Adrenal gland (tissue), 12 donors: ENCODE measurements around the gene MILR1. TPM values are rescaled to one million over a fixed set of nuclear protein-coding genes. Genes with fewer than 3 reads are reported as not detected.

ENCODE experiments used
- DNase-seq, 7 donors: peaks; one replicate each; pipeline ENCODE4 v3.0.0-alpha.2; 2019 to 2020
- H3K27ac ChIP-seq, 5 donors: fragments of 200-600 bp; sonication (generic) in 4 of 5; 1 replicate in 3 of 5; 2 replicates in 2 of 5; pipeline versions ENCODE4 v1.5.1 to v1.8.0; 2016 to 2020; ENCODE audit warnings: mild to moderate bottlenecking in 1 of 5
- H3K27me3 ChIP-seq: fragments of 200-600 bp; 2 replicates; pipeline ENCODE4 v1.8.0; 2021
- H3K36me3 ChIP-seq, 2 donors: fragments of 200-600 bp; replicated peaks in 1 of 2; 1 replicate in 1 of 2; 2 replicates in 1 of 2; pipeline versions ENCODE4 v1.5.1 to v1.8.0; 2018 to 2022
- H3K4me1 ChIP-seq, 2 donors: fragments of 200-600 bp; replicated peaks in 1 of 2; 1 replicate in 1 of 2; 2 replicates in 1 of 2; pipeline versions ENCODE4 v1.5.1 to v1.8.0; 2018 to 2021
- H3K4me3 ChIP-seq, 4 donors: fragments of 200-600 bp; sonication (generic) in 3 of 4; one replicate each; pipeline ENCODE4 v1.5.1; 2016 to 2018
- H3K9me3 ChIP-seq, 3 donors: fragments of 200-600 bp; sonication (generic) in 1 of 3; replicated peaks in 1 of 3; 1 replicate in 2 of 3; 2 replicates in 1 of 3; pipeline versions ENCODE4 v1.5.1 to v1.8.0; 2016 to 2021
- POLR2A ChIP-seq, 2 donors: fragments of 450-650 bp; IDR thresholded peaks; one replicate each; pipeline ENCODE4 v1.6.1; 2017; ENCODE audit warnings: antibody characterized with exemption in 2 of 2, mild to moderate bottlenecking in 2 of 2, moderate library complexity in 1 of 2
- WGBS, 4 donors: extraction: QIAGEN DNeasy Blood & Tissue Kit in 2 of 4; methylation state at CpG; one replicate each; pipeline versions ENCODE4 v1.1.5 to v1.1.7; 2013 to 2017; 5-methylcytosine and 5-hydroxymethylcytosine counted together
- intact Hi-C, 2 donors: fragments of 100-400 bp; cut with DNase I; formaldehyde crosslinking; loops; one replicate each; pipeline versions ENCODE4 v1.14.1 to v1.15.0; 2022 to 2023
- polyA plus RNA-seq, 3 donors: library from polyadenylated mRNA; stranded (reverse); fragments of 200-250 nt in 2 of 3; fragments of 350-450 nt in 1 of 3; fragmentation: Illumina TruSeq in 1 of 3; extraction: RNeasy Lipid Tissue Mini Kit (QIAGEN cat#74804) in 1 of 3; gene quantifications; one replicate each; pipeline ENCODE4 v1.2.3, GENCODE V29; 2013 to 2014
- total RNA-seq, 9 donors: library from RNA; depleted of rRNA in 4 of 9; stranded (reverse); fragments of >200 nt in 4 of 9; fragments of 120-200 nt in 1 of 9; fragmentation: NEBNext Ultra II Directional in 1 of 9; extraction: Animal tissue kit (Norgen Biotek cat#: 25700) in 1 of 9; gene quantifications; one replicate each; pipeline versions ENCODE4 v1.1.0 to v1.2.4, GENCODE V29; 2013 to 2023
- TF ChIP-seq, protein P1 (sequence below), 6 experiments: fragments of 450-650 bp in 4 of 6; fragments of 200-600 bp in 2 of 6; sonication (generic) in 1 of 6; IDR thresholded peaks; 1 replicate in 5 of 6; 2 replicates in 1 of 6; pipeline versions ENCODE4 v1.5.1 to v1.8.0; 2016 to 2021; ENCODE audit warnings: antibody characterized with exemption in 6 of 6, mild to moderate bottlenecking in 2 of 6, moderate library complexity in 1 of 6
- donor health status: healthy with polysubstance abuse.
- donor health status: Bipolar disorder and iron deficiency.
- donor health status: DM: yes; HTN: yes; CAD: no.
- donor health status: DM: no; HTN: no; CAD: no.
- donor health status: DM: no; HTN: no; CAD: no.
- donor health status: DM: yes; HTN: yes; CAD: no.

MILR1 gene
- total and polyA plus RNA-seq, 12 donors, result 2.9 to 28.0 (median 17.1) TPM

DNA sequence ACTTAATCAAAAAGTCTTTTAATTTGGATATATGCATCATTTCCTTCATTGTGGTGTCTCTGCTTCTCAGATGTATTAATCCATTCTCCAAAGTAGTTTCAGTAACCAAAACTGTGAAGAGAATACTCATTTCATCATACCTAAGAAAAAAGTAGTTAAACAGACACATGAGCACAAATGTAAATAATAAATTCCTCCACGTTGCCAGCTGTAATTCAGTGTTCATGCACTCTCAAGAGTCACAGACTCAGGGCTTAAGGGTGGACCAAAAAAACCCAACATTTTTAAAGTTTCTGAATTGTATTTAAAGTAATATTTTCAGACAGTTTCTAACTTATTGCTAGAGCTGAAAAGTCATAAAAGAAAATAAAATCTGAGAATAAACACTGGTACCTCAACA lies 28.9 kb downstream of the MILR1 start:
- no peaks in the 10 kb centered on the region for H3K4me1 ChIP-seq
- no peak for TF ChIP-seq POLR2A (IDR thresholded peaks at IDR 0.05)
- TF ChIP-seq, protein P1, sequence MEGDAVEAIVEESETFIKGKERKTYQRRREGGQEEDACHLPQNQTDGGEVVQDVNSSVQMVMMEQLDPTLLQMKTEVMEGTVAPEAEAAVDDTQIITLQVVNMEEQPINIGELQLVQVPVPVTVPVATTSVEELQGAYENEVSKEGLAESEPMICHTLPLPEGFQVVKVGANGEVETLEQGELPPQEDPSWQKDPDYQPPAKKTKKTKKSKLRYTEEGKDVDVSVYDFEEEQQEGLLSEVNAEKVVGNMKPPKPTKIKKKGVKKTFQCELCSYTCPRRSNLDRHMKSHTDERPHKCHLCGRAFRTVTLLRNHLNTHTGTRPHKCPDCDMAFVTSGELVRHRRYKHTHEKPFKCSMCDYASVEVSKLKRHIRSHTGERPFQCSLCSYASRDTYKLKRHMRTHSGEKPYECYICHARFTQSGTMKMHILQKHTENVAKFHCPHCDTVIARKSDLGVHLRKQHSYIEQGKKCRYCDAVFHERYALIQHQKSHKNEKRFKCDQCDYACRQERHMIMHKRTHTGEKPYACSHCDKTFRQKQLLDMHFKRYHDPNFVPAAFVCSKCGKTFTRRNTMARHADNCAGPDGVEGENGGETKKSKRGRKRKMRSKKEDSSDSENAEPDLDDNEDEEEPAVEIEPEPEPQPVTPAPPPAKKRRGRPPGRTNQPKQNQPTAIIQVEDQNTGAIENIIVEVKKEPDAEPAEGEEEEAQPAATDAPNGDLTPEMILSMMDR (IDR thresholded peaks at IDR 0.05), result no peak
- no peaks in the 10 kb centered on the region for H3K27me3 ChIP-seq
- WGBS, 4 donors, result 32 to 53% (median 50%) methylated on average over 1 of the region's 1 CpG
- no peak for DNase-seq
- H3K36me3 ChIP-seq, result peaks cover 0 to 39% of the 10 kb centered on the region in 2 donors
- no peak overlapping the region for H3K27ac ChIP-seq
- intact Hi-C loops, result no loop called here
- no peak overlapping the region for H3K4me3 ChIP-seq
- H3K9me3 ChIP-seq, result no peaks in the 10 kb centered on the region

DNA sequence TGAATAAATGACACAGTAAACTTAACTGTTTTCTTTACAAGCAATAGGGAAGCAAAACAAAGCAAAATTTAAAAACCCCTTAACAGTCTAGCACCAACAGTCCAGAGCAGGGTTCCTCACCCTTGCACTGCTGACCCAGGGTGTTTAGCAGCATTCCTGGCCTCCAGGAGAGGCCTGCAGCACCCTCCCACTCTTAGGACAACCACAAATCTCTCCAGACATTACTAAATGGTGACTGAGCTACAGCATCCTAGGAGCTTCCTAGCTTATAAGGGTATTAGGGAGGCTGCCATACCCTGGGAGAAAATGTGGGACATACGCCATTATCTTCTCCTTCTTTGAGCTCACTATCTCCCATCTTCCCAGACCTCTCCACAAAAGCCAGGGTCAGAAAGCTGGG lies 32.0 kb downstream of the MILR1 start:
- Histone ChIP-seq H3K27ac (no peak overlapping the region), H3K4me3 (no peak overlapping the region), H3K4me1 (no peaks in the 10 kb centered on the region), H3K27me3 (no peaks in the 10 kb centered on the region), H3K36me3 (peaks cover 0 to 49% of the 10 kb centered on the region in 2 donors), H3K9me3 (no peaks in the 10 kb centered on the region)
- no peak for DNase-seq
- WGBS, 4 donors, result 91 to 100% (median 93%) methylated on average over 1 of the region's 1 CpG
- TF ChIP-seq, protein P1 (IDR thresholded peaks at IDR 0.05), result no peak
- no peak for TF ChIP-seq POLR2A (IDR thresholded peaks at IDR 0.05)
- intact Hi-C loops, result loop anchor here (10.0 kb wide), 1 partner anchor 56 kb away; no protein-coding TSS in a partner anchor

DNA sequence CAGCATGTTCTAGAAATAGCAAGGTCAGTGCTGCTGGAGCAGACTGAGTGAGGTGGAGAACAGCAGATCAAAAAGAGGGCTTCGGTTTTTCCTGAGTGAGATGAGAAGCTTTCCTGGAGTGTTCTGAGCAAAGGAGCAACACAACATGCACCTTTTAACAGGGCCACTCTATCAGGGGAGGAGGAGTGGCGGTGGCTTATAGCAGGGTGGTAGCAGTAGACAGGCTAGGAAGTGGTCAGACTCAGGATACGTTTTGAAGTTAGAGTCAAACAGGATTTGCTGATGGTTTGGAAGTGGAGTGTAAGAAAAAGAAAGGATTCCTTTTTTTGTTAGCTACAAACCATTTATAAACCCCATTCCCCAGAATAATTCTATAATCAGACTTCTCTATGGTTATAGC lies 35.5 kb downstream of the MILR1 start:
- 68 to 72% (median 70%) methylated on average over 3 of the region's 3 CpGs for WGBS, 4 donors
- H3K4me1 ChIP-seq, result no peaks in the 10 kb centered on the region
- H3K27ac ChIP-seq, result peak overlapping the region in 1 of 5 donors; percentile 22
- H3K27me3 ChIP-seq, result no peaks in the 10 kb centered on the region
- H3K36me3 ChIP-seq, result peaks cover 0 to 41% of the 10 kb centered on the region in 2 donors
- intact Hi-C loops, result loop anchor here (10.0 kb wide), 1 partner anchor 60 kb away; no protein-coding TSS in a partner anchor
- no peak overlapping the region for H3K4me3 ChIP-seq
- TF ChIP-seq, protein P1 (IDR thresholded peaks at IDR 0.05), result no peak
- no peak for TF ChIP-seq POLR2A (IDR thresholded peaks at IDR 0.05)
- peak in 2 of 7 donors; percentile 34 to 39 for DNase-seq
- no peaks in the 10 kb centered on the region for H3K9me3 ChIP-seq

DNA sequence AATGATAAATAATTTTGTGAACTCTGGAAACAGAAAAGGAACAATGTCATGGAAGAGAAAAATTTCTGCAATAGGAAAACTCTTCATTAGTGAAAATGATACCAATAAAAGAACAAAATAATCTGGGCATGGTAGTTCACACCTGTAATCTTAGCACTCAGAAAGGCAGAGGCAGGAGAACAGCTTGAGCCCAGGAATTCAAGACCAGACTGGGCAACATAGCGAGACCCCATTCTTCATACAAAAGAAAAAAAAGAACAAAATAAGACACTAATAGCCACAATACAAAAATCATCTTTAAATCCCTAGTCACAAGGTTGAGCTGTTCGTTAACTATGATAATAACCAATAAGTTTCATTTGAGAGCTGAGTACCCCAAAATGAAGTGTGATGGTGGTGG lies 39.4 kb downstream of the MILR1 start:
- Histone ChIP-seq H3K9me3 (no peaks in the 10 kb centered on the region), H3K27ac (no peak overlapping the region), H3K36me3 (peaks cover 0 to 24% of the 10 kb centered on the region in 2 donors), H3K4me1 (peaks cover 8% of the 10 kb centered on the region in 2 donors), H3K4me3 (no peak overlapping the region), H3K27me3 (no peaks in the 10 kb centered on the region)
- WGBS, 4 donors, result 97 to 99% (median 98%) methylated on average over 2 of the region's 2 CpGs
- intact Hi-C loops, result loop anchor here (10.0 kb wide), 1 partner anchor 64 kb away; no protein-coding TSS in a partner anchor
- DNase-seq, result no peak
- TF ChIP-seq, protein P1 (IDR thresholded peaks at IDR 0.05), result no peak
- TF ChIP-seq POLR2A (IDR thresholded peaks at IDR 0.05), result no peak
